Activated CD4-positive, alpha-beta T cell treated with anti-CD3 and anti-CD28 coated beads for 4 hours (primary cell): ENCODE data around the gene NMRAL1.
A peak's percentile ranks its signal among the peaks of the same experiment; 100 is the strongest.

Source experiments
- DNase-seq, 2 donors: peaks; one replicate each; pipeline ENCODE4 v3.0.0-alpha.2; 2020

The NMRAL1 gene

GRCh38 chr16:4420505-4421105 lies 53.8 kb downstream of the NMRAL1 start:
- no peak for DNase-seq

- no peak for DNase-seq
Measured at GRCh38 chr16:4419402-4419959, 54.9 kb downstream of the NMRAL1 start.

- DNase-seq, result peak; percentile 99
Measured at GRCh38 chr16:4416200-4417032, 58.0 kb downstream of the NMRAL1 start, which contains the start of gene CORO7. Gene CORO7 (minus strand): TSS chr16:4416596. CDS start chr16:4416518, 78 bp downstream.

DNA sequence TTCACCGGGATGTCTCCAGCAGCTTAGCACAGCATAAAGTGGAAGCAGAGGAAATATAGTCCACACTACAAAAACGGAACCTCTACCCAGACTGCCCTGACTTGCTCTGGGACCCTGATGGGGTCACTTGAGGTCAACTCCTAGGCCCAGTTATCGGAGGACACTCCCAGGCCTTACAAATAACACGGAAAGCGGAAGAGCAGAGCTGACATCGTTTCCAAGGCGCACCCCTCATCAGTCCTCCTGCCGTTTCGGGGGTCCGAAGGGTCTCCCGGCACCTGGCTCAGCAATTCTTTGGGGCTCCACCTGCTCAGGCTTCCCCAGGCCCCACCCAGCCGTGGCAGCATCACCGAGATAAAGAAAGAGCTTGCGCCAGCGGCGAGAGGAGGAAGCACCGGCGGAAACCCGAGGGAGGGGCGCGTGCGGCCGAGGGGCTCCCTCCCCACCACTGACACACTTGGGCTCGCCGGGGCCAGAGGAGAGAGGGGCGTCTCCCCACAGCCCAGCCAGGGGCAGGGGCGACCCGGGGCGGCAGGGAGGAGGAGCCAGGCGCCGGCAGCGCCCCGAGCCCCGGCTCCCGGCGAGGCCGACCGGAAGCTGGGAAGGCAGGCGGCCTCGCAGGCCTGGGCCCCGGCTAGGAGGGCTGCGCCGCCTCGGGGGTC lies 58.8 kb downstream of the NMRAL1 start:
- DNase-seq, result peak; percentile 42 to 54

- peak; percentile 69 to 76 for DNase-seq
Measured at GRCh38 chr16:4414187-4414917, 60.1 kb downstream of the NMRAL1 start.

DNA sequence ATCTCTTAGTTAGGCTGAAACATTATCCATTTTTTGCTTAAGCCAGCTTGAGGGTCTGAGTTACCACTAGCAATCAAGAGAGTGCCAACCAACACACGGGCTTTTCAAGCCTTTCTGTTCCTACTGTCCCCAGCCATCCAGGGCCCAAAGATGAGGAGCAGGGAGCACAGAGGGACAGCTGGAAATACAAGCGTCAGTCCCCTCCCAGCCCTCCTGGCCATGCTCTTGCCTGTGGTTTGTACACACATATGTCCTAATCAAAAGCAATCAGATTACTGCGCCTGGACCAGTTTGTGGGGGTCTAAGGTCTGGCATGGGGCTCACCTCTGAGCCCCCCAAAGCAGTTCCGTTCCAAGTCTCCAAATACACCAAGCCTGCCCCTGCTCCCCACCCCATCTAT lies 61.6 kb downstream of the NMRAL1 start:
- DNase-seq, result no peak

GRCh38 chr16:4412159-4412558 lies 62.3 kb downstream of the NMRAL1 start:
- DNase-seq, result no peak
